ENCODE results near the gene FALEC.

- TF ChIP-seq, protein P1, sequence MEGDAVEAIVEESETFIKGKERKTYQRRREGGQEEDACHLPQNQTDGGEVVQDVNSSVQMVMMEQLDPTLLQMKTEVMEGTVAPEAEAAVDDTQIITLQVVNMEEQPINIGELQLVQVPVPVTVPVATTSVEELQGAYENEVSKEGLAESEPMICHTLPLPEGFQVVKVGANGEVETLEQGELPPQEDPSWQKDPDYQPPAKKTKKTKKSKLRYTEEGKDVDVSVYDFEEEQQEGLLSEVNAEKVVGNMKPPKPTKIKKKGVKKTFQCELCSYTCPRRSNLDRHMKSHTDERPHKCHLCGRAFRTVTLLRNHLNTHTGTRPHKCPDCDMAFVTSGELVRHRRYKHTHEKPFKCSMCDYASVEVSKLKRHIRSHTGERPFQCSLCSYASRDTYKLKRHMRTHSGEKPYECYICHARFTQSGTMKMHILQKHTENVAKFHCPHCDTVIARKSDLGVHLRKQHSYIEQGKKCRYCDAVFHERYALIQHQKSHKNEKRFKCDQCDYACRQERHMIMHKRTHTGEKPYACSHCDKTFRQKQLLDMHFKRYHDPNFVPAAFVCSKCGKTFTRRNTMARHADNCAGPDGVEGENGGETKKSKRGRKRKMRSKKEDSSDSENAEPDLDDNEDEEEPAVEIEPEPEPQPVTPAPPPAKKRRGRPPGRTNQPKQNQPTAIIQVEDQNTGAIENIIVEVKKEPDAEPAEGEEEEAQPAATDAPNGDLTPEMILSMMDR (IDR thresholded peaks at IDR 0.05) = no peak
- TF ChIP-seq POLR2A (IDR thresholded peaks at IDR 0.05) = no peak
Measured at GRCh38 chr1:150559656-150560010, 44.1 kb downstream of the FALEC start.

Data from stomach (tissue), 4 donors.